A673 (cell line): ENCODE results near the gene MCAT. TPM values are rescaled to one million over a fixed set of nuclear protein-coding genes. Genes with fewer than 3 reads are reported as not detected.

Experiments used
- BruUV-seq: library from RNA; stranded (reverse); fragments of 400-500 nt; replicated peaks from 2 replicates; lab custom pipeline; 2021; lab: Mats Ljungman, UMichigan
- CTCF ChIA-PET: fragments of 300-600 bp; sonication (Branson Sonifier 250); formaldehyde crosslinking; loops from one replicate; lab custom pipeline; 2022; ENCODE audit warnings: antibody characterized with exemption; lab: Charles Lee
- POLR2A ChIA-PET: fragments of 300-600 bp; sonication (Branson Sonifier 250); formaldehyde crosslinking; loops from one replicate; lab custom pipeline; 2022; ENCODE audit warnings: antibody characterized with exemption; ENCODE audit not compliant: low non-redundant PET; lab: Charles Lee
- DNase-seq: peaks from one replicate; pipeline ENCODE4 v3.0.0-alpha.2; 2015; ENCODE audit warnings: low spot score
- H3K27ac ChIP-seq: fragments of 200-600 bp; sonication (generic); 2 replicates; pipeline ENCODE4 v1.5.1; 2016; ENCODE audit warnings: mixed run types, low read depth, mild to moderate bottlenecking, mixed read lengths, antibody characterized with exemption, low read length; ENCODE audit not compliant: poor library complexity, severe bottlenecking
- H3K27me3 ChIP-seq: fragments of 200-600 bp; sonication (generic); replicated peaks from 2 replicates; pipeline ENCODE4 v1.6.1; 2017; ENCODE audit warnings: mixed run types, low read depth, mild to moderate bottlenecking, mixed read lengths, antibody characterized with exemption, low read length; ENCODE audit not compliant: insufficient read depth, poor library complexity
- H3K36me3 ChIP-seq: fragments of 200-600 bp; sonication (generic); 2 replicates; pipeline ENCODE4 v1.6.1; 2016; ENCODE audit warnings: mixed run types, mild to moderate bottlenecking, mixed read lengths, antibody characterized with exemption, low read length; ENCODE audit not compliant: insufficient read depth, poor library complexity, severe bottlenecking
- H3K4me1 ChIP-seq: fragments of 200-600 bp; sonication (generic); 2 replicates; pipeline ENCODE4 v1.6.1; 2017; ENCODE audit warnings: mixed run types, mild to moderate bottlenecking, mixed read lengths, antibody characterized with exemption, low read length; ENCODE audit not compliant: insufficient read depth, poor library complexity, severe bottlenecking
- H3K4me3 ChIP-seq: fragments of 200-600 bp; sonication (generic); 2 replicates; pipeline ENCODE4 v1.5.1; 2016; ENCODE audit warnings: low read depth, mixed run types, mild to moderate bottlenecking, mixed read lengths, low read length; ENCODE audit not compliant: poor library complexity, severe bottlenecking
- H3K9me3 ChIP-seq: fragments of 200-600 bp; sonication (generic); 2 replicates; pipeline ENCODE4 v1.6.1; 2016; ENCODE audit warnings: mixed run types, low read depth, mild to moderate bottlenecking, mixed read lengths, antibody characterized with exemption, low read length; ENCODE audit not compliant: poor library complexity, severe bottlenecking
- EZH2 ChIP-seq: fragments of 200-600 bp; sonication (generic); IDR thresholded peaks from 2 replicates; pipeline ENCODE4 v1.6.1; 2017; ENCODE audit warnings: borderline replicate concordance, low read depth, mild to moderate bottlenecking, mixed read lengths, antibody characterized with exemption, low read length; ENCODE audit not compliant: poor library complexity, severe bottlenecking
- intact Hi-C: fragments of 100-400 bp; cut with micrococcal nuclease; formaldehyde crosslinking; loops from one replicate; pipeline ENCODE4 v1.10.0; 2022; ENCODE audit not compliant: unreplicated experiment
- total RNA-seq: library from RNA; stranded (reverse); gene quantifications from 2 replicates; pipeline ENCODE4 v1.2.3, GENCODE V29; 2021
- TF ChIP-seq, protein P1 (sequence below): fragments of 300-800, 200-600 bp; sonication (generic); conservative IDR thresholded peaks from 2 replicates; pipeline ENCODE4 v1.5.1; 2017; ENCODE audit warnings: low read depth, mild to moderate bottlenecking, antibody characterized with exemption, low read length, moderate library complexity, mixed read lengths

Gene MCAT
- total RNA-seq, 1 experiment from 2014 or later, result 32.2 TPM

DNA sequence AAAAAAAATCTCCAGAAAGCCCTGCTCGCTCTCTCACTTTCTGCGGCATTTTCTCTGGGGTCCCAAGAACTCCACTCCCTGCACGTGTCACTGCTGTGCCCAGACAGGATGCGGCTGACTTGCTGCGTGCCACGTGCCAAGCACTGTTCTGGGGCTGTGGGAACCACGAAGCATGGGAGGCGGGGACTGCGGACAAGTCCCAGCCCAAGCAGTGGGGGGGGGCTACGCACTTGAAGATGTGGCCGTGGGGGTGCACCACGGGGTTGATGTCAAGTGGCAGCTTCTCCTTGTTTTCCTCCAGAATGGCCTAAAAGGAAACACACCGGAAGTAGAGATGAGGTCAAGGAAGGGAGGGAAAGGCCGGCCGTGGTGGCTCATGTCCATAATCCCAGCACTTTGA is 32.9 kb upstream of the MCAT start:
- CTCF ChIA-PET, result no interaction called here
- Histone ChIP-seq H3K27me3 (no peaks in the 10 kb centered on the region), H3K4me3 (no peak overlapping the region), H3K9me3 (no peaks in the 10 kb centered on the region), H3K4me1 (no peaks in the 10 kb centered on the region), H3K36me3 (peaks cover 74% of the 10 kb centered on the region), H3K27ac (no peak overlapping the region)
- intact Hi-C loops, result no loop called here
- TF ChIP-seq, protein P1, sequence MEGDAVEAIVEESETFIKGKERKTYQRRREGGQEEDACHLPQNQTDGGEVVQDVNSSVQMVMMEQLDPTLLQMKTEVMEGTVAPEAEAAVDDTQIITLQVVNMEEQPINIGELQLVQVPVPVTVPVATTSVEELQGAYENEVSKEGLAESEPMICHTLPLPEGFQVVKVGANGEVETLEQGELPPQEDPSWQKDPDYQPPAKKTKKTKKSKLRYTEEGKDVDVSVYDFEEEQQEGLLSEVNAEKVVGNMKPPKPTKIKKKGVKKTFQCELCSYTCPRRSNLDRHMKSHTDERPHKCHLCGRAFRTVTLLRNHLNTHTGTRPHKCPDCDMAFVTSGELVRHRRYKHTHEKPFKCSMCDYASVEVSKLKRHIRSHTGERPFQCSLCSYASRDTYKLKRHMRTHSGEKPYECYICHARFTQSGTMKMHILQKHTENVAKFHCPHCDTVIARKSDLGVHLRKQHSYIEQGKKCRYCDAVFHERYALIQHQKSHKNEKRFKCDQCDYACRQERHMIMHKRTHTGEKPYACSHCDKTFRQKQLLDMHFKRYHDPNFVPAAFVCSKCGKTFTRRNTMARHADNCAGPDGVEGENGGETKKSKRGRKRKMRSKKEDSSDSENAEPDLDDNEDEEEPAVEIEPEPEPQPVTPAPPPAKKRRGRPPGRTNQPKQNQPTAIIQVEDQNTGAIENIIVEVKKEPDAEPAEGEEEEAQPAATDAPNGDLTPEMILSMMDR, result no peak
- no peak for TF ChIP-seq EZH2
- no peak for DNase-seq
- POLR2A ChIA-PET, result no interaction called here
- BruUV-seq, result no TSS peak

DNA sequence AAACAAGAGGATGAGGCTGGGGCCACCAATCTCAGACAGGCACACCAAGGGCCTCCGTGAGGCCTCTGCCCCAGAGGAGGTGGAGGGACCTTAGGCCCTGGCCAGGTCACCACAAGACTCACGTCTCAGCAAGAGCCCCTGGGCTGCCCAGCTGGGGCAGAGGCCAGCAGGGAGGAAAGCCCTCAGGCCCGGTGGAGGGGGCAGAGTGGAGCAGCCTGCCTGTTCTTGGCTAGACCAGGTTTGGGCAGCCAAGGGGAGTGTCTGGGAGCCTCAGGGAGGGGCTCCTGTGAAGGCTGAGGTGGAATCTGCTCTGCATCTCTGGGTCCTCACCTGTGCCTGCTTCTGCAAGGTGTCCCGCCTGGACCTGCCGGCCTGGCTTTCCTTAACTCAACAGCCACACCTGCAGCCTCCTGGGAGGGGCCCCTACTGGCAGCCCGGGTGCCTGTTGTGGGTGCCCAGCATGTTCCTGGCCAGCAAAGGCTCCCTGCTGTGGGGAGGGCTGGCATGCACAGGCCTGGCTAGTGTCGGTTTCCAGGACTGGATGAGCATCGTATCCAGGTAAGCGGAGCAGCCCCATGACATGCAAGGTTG is 31.8 kb upstream of the MCAT start:
- Histone ChIP-seq H3K9me3 (no peaks in the 10 kb centered on the region), H3K4me3 (no peak overlapping the region), H3K36me3 (peaks cover 75% of the 10 kb centered on the region), H3K4me1 (no peaks in the 10 kb centered on the region), H3K27ac (no peak overlapping the region), H3K27me3 (no peaks in the 10 kb centered on the region)
- BruUV-seq, result no TSS peak
- ChIA-PET CTCF (no interaction called here), POLR2A (no interaction called here)
- intact Hi-C loops, result no loop called here
- TF ChIP-seq, protein P1, result no peak
- no peak for TF ChIP-seq EZH2
- DNase-seq, result no peak

DNA sequence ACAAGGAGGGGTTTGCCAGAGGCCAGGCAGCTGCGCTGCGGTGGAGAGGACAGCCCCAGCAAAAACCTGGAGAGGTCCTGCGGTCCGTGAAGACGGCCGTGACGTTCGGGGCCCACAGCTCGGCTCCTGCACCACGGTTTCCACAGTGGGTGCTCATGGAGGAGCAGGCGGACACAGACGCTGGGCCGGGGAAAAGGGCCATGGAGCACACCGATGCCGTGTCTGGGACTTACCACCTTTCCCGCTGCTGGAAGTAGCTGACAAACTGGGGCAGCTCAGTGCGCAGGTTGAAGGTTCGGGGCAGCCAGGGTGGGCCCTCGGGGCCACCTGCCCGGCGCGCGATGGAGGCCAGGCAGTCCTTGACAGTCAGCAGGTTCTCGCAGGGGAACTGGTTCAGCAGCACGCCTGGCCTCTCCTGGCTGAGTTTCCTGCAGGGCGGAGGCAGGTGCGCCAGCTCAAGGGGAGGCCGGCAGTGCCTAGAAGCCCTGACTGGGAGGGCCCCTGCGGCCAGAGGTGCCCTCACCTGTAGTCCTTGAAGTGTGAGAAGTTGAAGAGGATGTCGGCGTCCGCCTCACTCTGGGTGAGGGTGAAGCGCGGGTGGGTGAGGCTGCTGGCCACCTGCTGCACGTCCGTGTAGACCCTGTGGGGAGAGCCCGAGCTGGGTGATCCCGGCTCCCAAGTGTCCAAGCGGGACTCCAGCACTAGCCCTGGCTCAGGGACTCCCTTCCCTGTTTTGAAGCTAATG is 30.9 kb upstream of the MCAT start:
- POLR2A ChIA-PET, result no interaction called here
- H3K27me3 ChIP-seq, result no peaks in the 10 kb centered on the region
- TF ChIP-seq, protein P1, result no peak
- no peak for TF ChIP-seq EZH2
- H3K4me3 ChIP-seq, result no peak overlapping the region
- H3K36me3 ChIP-seq, result peaks cover 70% of the 10 kb centered on the region
- H3K4me1 ChIP-seq, result no peaks in the 10 kb centered on the region
- H3K27ac ChIP-seq, result no peak overlapping the region
- BruUV-seq, result no TSS peak
- no peaks in the 10 kb centered on the region for H3K9me3 ChIP-seq
- CTCF ChIA-PET, result no interaction called here
- intact Hi-C loops, result no loop called here
- DNase-seq, result no peak
